ENCODE data around the gene GMDS. TPM values are rescaled to one million over a fixed set of nuclear protein-coding genes. Genes with fewer than 3 reads are reported as not detected.

Gene GMDS
- total and polyA plus RNA-seq, 2 experiments from 2014 or later, result 3.0 to 12.6 TPM

DNA sequence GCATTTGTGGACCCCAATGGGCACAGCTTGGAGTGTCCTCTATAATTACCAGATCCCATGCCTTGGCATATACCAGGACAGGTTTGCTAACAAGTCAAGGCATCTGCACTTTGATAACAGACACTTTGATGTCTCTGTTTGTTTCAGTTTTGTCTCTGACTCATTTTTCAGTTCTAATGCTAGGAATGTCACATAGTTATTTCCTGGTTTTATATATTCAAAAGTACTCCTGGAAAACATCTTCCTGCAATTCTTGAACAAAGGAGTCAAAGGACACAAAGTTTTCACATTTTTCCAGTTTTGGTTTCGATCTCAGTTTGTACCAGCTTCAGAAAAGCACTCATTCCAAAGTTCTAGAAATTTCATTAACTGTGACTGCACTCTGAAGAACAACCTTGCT lies 447.6 kb downstream of the GMDS start:
- Histone ChIP-seq H3K9ac (no peak overlapping the region), H3K36me3 (ENCODE audit: low read depth) (no peaks in the 10 kb centered on the region), H3K4me1 (ENCODE audit: insufficient read depth) (peaks cover 14% of the 10 kb centered on the region), H3K4me3 (no peak overlapping the region), H3K79me2 (ENCODE audit: insufficient read depth) (no peaks in the 10 kb centered on the region), H3K9me2 (ENCODE audit: insufficient read depth) (no peaks in the 10 kb centered on the region), H3K27ac (no peak overlapping the region), H3F3A (ENCODE audit: insufficient read depth) (0 out of 2 replicates have a peak, but pooled peaks cover 9% of the 10 kb centered on the region), H3K9me3 (ENCODE audit: low read depth) (no peaks in the 10 kb centered on the region), H2AFZ (no peak overlapping the region; the same call in 1 of the 2 replicates), H3K27me3 (replicated peaks; ENCODE audit: insufficient read depth) (no peaks in the 10 kb centered on the region), H3K4me2 (ENCODE audit: unreplicated experiment) (peak overlapping the region; percentile 21), H4K20me1 (ENCODE audit: insufficient read depth) (no peaks in the 10 kb centered on the region)
- in situ Hi-C loops (cut with MboI), result no loop called here
- 89 to 96% methylated on average over 1 of the region's 1 CpG for WGBS, 2 experiments (ENCODE audit: low coverage in 1 of 2, low lambda C conversion rate in 2 of 2, missing lambda C conversion rate in 2 of 2)
- no peak for TF ChIP-seq EZH2 (IDR thresholded peaks at IDR 0.05; ENCODE audit: insufficient read depth, poor library complexity, severe bottlenecking)
- no peak for TF ChIP-seq EZH2phosphoT487 (IDR thresholded peaks at IDR 0.05; ENCODE audit: insufficient read depth, low read depth)
- peak; percentile 16 for DNase-seq

DNA sequence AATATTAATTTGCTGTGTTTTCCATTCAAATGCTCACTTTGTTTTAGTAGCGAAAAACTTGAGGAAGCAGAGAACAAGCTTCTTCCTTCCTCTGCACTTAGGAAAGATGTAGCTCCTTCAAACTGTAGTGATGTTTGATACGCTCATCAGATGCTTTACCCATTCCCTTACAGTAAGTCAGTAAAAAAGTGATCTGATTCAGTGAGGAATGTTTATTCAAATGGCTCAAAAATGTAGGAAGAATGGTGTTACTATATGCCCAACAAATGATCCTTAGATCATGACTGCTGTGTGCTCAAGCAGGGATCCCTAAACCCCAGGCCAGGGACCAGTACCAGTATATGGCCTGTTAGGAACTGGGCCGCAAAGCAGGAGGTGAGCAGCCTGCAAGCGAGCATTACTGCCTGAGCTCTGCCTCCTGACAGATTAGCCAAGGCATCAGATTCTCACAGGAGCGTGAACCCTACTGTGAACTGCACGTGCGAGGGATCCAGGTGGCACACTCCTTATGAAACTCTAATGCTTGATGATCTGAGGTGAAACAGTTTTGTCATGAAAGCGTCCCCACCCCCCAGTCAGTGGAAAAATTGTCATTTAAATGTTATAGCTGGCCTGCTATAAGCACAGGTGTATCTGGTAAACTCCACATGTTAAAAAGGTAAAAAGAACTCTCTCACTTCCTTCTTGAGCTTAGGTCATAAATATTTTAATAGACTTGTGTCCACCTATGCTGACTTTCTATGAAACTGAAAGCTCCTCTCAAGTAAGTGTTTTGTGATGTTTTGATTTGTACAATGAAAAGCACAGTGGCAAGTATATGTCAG lies 448.5 kb downstream of the GMDS start:
- Histone ChIP-seq H3K27me3 (replicated peaks; ENCODE audit: insufficient read depth) (no peaks in the 10 kb centered on the region), H3K4me3 (no peak overlapping the region), H3K4me2 (ENCODE audit: unreplicated experiment) (no peak overlapping the region), H3K9me2 (ENCODE audit: insufficient read depth) (peaks cover 4% of the 10 kb centered on the region; the same call in 1 of the 2 replicates), H3K9me3 (ENCODE audit: low read depth) (no peaks in the 10 kb centered on the region), H3K79me2 (ENCODE audit: insufficient read depth) (no peaks in the 10 kb centered on the region), H3K4me1 (ENCODE audit: insufficient read depth) (peaks cover 14% of the 10 kb centered on the region), H4K20me1 (ENCODE audit: insufficient read depth) (no peaks in the 10 kb centered on the region), H3K36me3 (ENCODE audit: low read depth) (no peaks in the 10 kb centered on the region), H3K27ac (no peak overlapping the region), H3F3A (ENCODE audit: insufficient read depth) (0 out of 2 replicates have a peak, but pooled peaks cover 9% of the 10 kb centered on the region), H2AFZ (no peak overlapping the region), H3K9ac (no peak overlapping the region)
- DNase-seq, result peak; percentile 13
- WGBS, 2 experiments (ENCODE audit: low coverage in 1 of 2, low lambda C conversion rate in 2 of 2, missing lambda C conversion rate in 2 of 2), result 90 to 95% methylated on average over 8 of the region's 8 CpGs
- in situ Hi-C loops (cut with MboI), result no loop called here
- TF ChIP-seq EZH2 (IDR thresholded peaks at IDR 0.05; ENCODE audit: insufficient read depth, poor library complexity, severe bottlenecking) (no peak), EZH2phosphoT487 (IDR thresholded peaks at IDR 0.05; ENCODE audit: insufficient read depth, low read depth) (no peak)

- Histone ChIP-seq H3K27ac (no peak overlapping the region), H3K27me3 (replicated peaks; ENCODE audit: insufficient read depth) (no peaks in the 10 kb centered on the region), H3K4me3 (no peak overlapping the region), H3K79me2 (ENCODE audit: insufficient read depth) (no peaks in the 10 kb centered on the region), H3K36me3 (ENCODE audit: low read depth) (no peaks in the 10 kb centered on the region), H3K9ac (no peak overlapping the region), H3K4me2 (ENCODE audit: unreplicated experiment) (no peak overlapping the region), H3F3A (ENCODE audit: insufficient read depth) (0 out of 2 replicates have a peak, but pooled peaks cover 9% of the 10 kb centered on the region), H4K20me1 (ENCODE audit: insufficient read depth) (no peaks in the 10 kb centered on the region), H3K4me1 (ENCODE audit: insufficient read depth) (peaks cover 14% of the 10 kb centered on the region), H3K9me3 (ENCODE audit: low read depth) (no peaks in the 10 kb centered on the region), H3K9me2 (ENCODE audit: insufficient read depth) (peaks cover 4% of the 10 kb centered on the region; the same call in 1 of the 2 replicates), H2AFZ (no peak overlapping the region)
- DNase-seq, result no peak
- no peak for TF ChIP-seq EZH2phosphoT487 (IDR thresholded peaks at IDR 0.05; ENCODE audit: insufficient read depth, low read depth)
- no peak for TF ChIP-seq EZH2 (IDR thresholded peaks at IDR 0.05; ENCODE audit: insufficient read depth, poor library complexity, severe bottlenecking)
- in situ Hi-C loops (cut with MboI), result no loop called here
- 87 to 88% methylated on average over 4 of the region's 4 CpGs for WGBS, 2 experiments (ENCODE audit: low coverage in 1 of 2, low lambda C conversion rate in 2 of 2, missing lambda C conversion rate in 2 of 2)
These were observed 449.5 kb downstream of the GMDS start for GRCh38 chr6:1795910-1796309.

- DNase-seq, result peak; percentile 48
- H3K4me3 ChIP-seq, result no peak overlapping the region
- H3K9me3 ChIP-seq (ENCODE audit: low read depth), result no peaks in the 10 kb centered on the region
- WGBS, 2 experiments (ENCODE audit: low coverage in 1 of 2, low lambda C conversion rate in 2 of 2, missing lambda C conversion rate in 2 of 2), result 48 to 51% methylated on average over 3 of the region's 3 CpGs
- no peaks in the 10 kb centered on the region for H4K20me1 ChIP-seq (ENCODE audit: insufficient read depth)
- H3K79me2 ChIP-seq (ENCODE audit: insufficient read depth), result no peaks in the 10 kb centered on the region
- H3K9ac ChIP-seq, result no peak overlapping the region
- in situ Hi-C loops (cut with MboI), result no loop called here
- no peak for TF ChIP-seq EZH2phosphoT487 (IDR thresholded peaks at IDR 0.05; ENCODE audit: insufficient read depth, low read depth)
- TF ChIP-seq EZH2 (IDR thresholded peaks at IDR 0.05; ENCODE audit: insufficient read depth, poor library complexity, severe bottlenecking), result no peak
- H3K27ac ChIP-seq, result no peak overlapping the region
- no peak overlapping the region for H3K4me2 ChIP-seq (ENCODE audit: unreplicated experiment)
- H3K4me1 ChIP-seq (ENCODE audit: insufficient read depth), result peaks cover 13% of the 10 kb centered on the region
- 0 out of 2 replicates have a peak, but pooled peaks cover 9% of the 10 kb centered on the region for H3F3A ChIP-seq (ENCODE audit: insufficient read depth)
- H2AFZ ChIP-seq, result no peak overlapping the region
- H3K36me3 ChIP-seq (ENCODE audit: low read depth), result no peaks in the 10 kb centered on the region
- no peaks in the 10 kb centered on the region for H3K27me3 ChIP-seq (replicated peaks; ENCODE audit: insufficient read depth)
- peaks cover 4% of the 10 kb centered on the region; the same call in 1 of the 2 replicates for H3K9me2 ChIP-seq (ENCODE audit: insufficient read depth)
These were observed 452.4 kb downstream of the GMDS start for GRCh38 chr6:1792989-1793388.
